Measurements from ENCODE around the gene FBXW12. TPM values are rescaled to one million over a fixed set of nuclear protein-coding genes. Genes with fewer than 3 reads are reported as not detected.
A peak's percentile ranks its signal among the peaks of the same experiment; 100 is the strongest.

The FBXW12 gene
- polyA plus RNA-seq, 1 donor from 2014 or later, result not detected

DNA sequence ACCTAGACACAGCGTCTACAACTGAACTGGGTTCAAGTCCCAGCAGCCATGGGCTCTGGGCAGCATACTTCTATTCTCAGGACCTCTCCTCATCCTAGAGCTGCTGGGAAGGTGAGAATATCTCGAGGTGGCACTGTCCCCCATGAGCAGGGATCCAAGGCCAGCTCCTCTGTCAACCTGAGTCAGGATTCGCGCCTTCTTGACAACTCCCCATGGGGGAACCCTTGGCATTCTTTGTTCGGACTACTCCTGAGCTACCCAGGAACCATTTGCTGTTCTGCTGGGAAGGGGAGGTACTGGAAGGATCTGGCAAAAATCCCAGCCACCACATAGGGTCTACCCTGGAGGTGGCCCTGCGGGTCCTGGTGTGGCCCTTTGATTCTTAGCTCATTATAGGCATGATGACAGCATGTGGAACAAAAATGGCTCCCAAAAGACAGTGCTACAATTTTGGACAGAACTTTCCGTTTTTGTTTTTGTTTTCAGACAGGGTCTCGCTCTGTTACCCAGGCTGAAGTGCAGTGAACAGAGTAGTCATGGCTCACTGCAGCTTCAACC is 35.6 kb downstream of the FBXW12 start:
- Histone ChIP-seq H3K9ac (ENCODE audit: low read length) (no peak overlapping the region), H3K9me2 (ENCODE audit: insufficient read depth, low read length) (no peaks in the 10 kb centered on the region), H3K79me2 (replicated peaks; ENCODE audit: insufficient read depth, low read length) (no peaks in the 10 kb centered on the region), H3F3A (ENCODE audit: insufficient read depth, low read length, poor library complexity, severe bottlenecking) (no peaks in the 10 kb centered on the region), H3K4me2 (ENCODE audit: low read length) (no peak overlapping the region), H3K9me3 (ENCODE audit: low read length) (no peaks in the 10 kb centered on the region), H4K20me1 (ENCODE audit: insufficient read depth) (no peaks in the 10 kb centered on the region), H3K4me3 (ENCODE audit: low read length) (no peak overlapping the region), H3K36me3 (ENCODE audit: insufficient read depth, low read length) (peaks cover 5% of the 10 kb centered on the region), H2AFZ (ENCODE audit: low read depth, low read length) (no peak overlapping the region), H3K27me3 (ENCODE audit: insufficient read depth, low read depth, low read length) (no peaks in the 10 kb centered on the region), H3K27ac (ENCODE audit: low read length) (no peak overlapping the region)
- TF ChIP-seq EZH2 (IDR thresholded peaks at IDR 0.05; ENCODE audit: borderline replicate concordance, insufficient read depth, low read length, poor library complexity, severe bottlenecking) (no peak), TAF1 (IDR thresholded peaks at IDR 0.05; ENCODE audit: low read depth) (no peak), SMC3 (conservative IDR thresholded peaks at IDR 0.05; ENCODE audit: poor library complexity) (no peak), EP300 (conservative IDR thresholded peaks at IDR 0.05; ENCODE audit: poor library complexity, severe bottlenecking) (no peak), POLR2AphosphoS5 (IDR thresholded peaks at IDR 0.05) (no peak), REST (IDR thresholded peaks at IDR 0.05; ENCODE audit: borderline replicate concordance) (no peak), RAD21 (conservative IDR thresholded peaks at IDR 0.05) (no peak), MXI1 (conservative IDR thresholded peaks at IDR 0.05; ENCODE audit: poor library complexity, severe bottlenecking) (no peak), CTCF (IDR thresholded peaks at IDR 0.05; ENCODE audit: poor library complexity, severe bottlenecking) (no peak)

GRCh38 chr3:48408823-48409281 is 36.8 kb downstream of the FBXW12 start:
- Histone ChIP-seq H3K9me2 (ENCODE audit: insufficient read depth, low read length) (no peaks in the 10 kb centered on the region), H3K4me3 (ENCODE audit: low read length) (no peak overlapping the region), H2AFZ (ENCODE audit: low read depth, low read length) (no peak overlapping the region), H4K20me1 (ENCODE audit: insufficient read depth) (no peaks in the 10 kb centered on the region), H3K27ac (ENCODE audit: low read length) (no peak overlapping the region), H3K27me3 (ENCODE audit: insufficient read depth, low read depth, low read length) (no peaks in the 10 kb centered on the region), H3F3A (ENCODE audit: insufficient read depth, low read length, poor library complexity, severe bottlenecking) (no peaks in the 10 kb centered on the region), H3K36me3 (ENCODE audit: insufficient read depth, low read length) (no peaks in the 10 kb centered on the region), H3K9ac (ENCODE audit: low read length) (no peak overlapping the region), H3K9me3 (ENCODE audit: low read length) (no peaks in the 10 kb centered on the region), H3K79me2 (replicated peaks; ENCODE audit: insufficient read depth, low read length) (no peaks in the 10 kb centered on the region), H3K4me2 (ENCODE audit: low read length) (no peak overlapping the region)
- TF ChIP-seq REST (IDR thresholded peaks at IDR 0.05; ENCODE audit: borderline replicate concordance), result no peak
- no peak for TF ChIP-seq EP300 (conservative IDR thresholded peaks at IDR 0.05; ENCODE audit: poor library complexity, severe bottlenecking)
- TF ChIP-seq POLR2AphosphoS5 (IDR thresholded peaks at IDR 0.05), result peak; percentile 7
